Neural cell (in vitro differentiated cells): ENCODE results near the gene RFX5. TPM values are rescaled to one million over a fixed set of nuclear protein-coding genes. Genes with fewer than 3 reads are reported as not detected.

Source experiments
- H2AFZ ChIP-seq: fragments of 200-600, 300-800 bp; sonication (generic), shearing (Covaris generic); 2 replicates; pipeline ENCODE4 v1.6.0; 2014; ENCODE audit warnings: low read depth, mild to moderate bottlenecking, antibody characterized with exemption, low read length, moderate library complexity
- H3F3A ChIP-seq: fragments of 200-600 bp; shearing (Covaris generic); 2 replicates; pipeline ENCODE4 v1.6.1; 2016; ENCODE audit warnings: mild to moderate bottlenecking, moderate library complexity, mixed read lengths, antibody characterized with exemption, low read length; ENCODE audit not compliant: insufficient read depth, poor library complexity, severe bottlenecking
- H3K27ac ChIP-seq: fragments of 200-600, 300-800 bp; sonication (generic), shearing (Covaris generic); 2 replicates; pipeline ENCODE4 v1.5.1; 2014; ENCODE audit warnings: mild to moderate bottlenecking, low read length, moderate library complexity
- H3K27me3 ChIP-seq: fragments of 300-800, 200-600 bp; sonication (generic), shearing (Covaris generic); 2 replicates; pipeline ENCODE4 v1.6.0; 2014; ENCODE audit warnings: mild to moderate bottlenecking, low read depth, low read length, moderate library complexity; ENCODE audit not compliant: insufficient read depth
- H3K36me3 ChIP-seq: fragments of 300-800, 200-600 bp; sonication (generic), shearing (Covaris generic); 2 replicates; pipeline ENCODE4 v1.5.1; 2014; ENCODE audit warnings: mild to moderate bottlenecking, antibody characterized with exemption, low read length, moderate library complexity; ENCODE audit not compliant: insufficient read depth
- H3K4me2 ChIP-seq: fragments of 300-800, 200-600 bp; sonication (generic), shearing (Covaris generic); 2 replicates; pipeline ENCODE4 v1.6.0; 2014; ENCODE audit warnings: mild to moderate bottlenecking, low read length
- H3K4me3 ChIP-seq: fragments of 300-800, 200-600 bp; sonication (generic), shearing (Covaris generic); 2 replicates; pipeline ENCODE4 v1.5.1; 2014; ENCODE audit warnings: mild to moderate bottlenecking, low read length, moderate library complexity
- H3K79me2 ChIP-seq: fragments of 200-600 bp; shearing (Covaris generic); replicated peaks from 2 replicates; pipeline ENCODE4 v1.6.0; 2014; ENCODE audit warnings: mild to moderate bottlenecking, low read length, moderate library complexity; ENCODE audit not compliant: insufficient read depth
- H3K9ac ChIP-seq: fragments of 300-800, 200-600 bp; sonication (generic), shearing (Covaris generic); 2 replicates; pipeline ENCODE4 v1.6.1; 2016; ENCODE audit warnings: mild to moderate bottlenecking, low read length, mixed read lengths
- H3K9me2 ChIP-seq: fragments of 200-600 bp; shearing (Covaris generic); 2 replicates; pipeline ENCODE4 v1.6.1; 2016; ENCODE audit warnings: mild to moderate bottlenecking, low read length, mixed read lengths; ENCODE audit not compliant: insufficient read depth
- H3K9me3 ChIP-seq: fragments of 200-600, 300-800 bp; sonication (generic), shearing (Covaris generic); 2 replicates; pipeline ENCODE4 v1.6.1; 2016; ENCODE audit warnings: mild to moderate bottlenecking, mixed run types, low read length, moderate library complexity, mixed read lengths
- H4K20me1 ChIP-seq: fragments of 200-600 bp; shearing (Covaris generic); 2 replicates; pipeline ENCODE4 v1.6.1; 2016; ENCODE audit warnings: mild to moderate bottlenecking, mixed run types; ENCODE audit not compliant: insufficient read depth
- EP300 ChIP-seq: fragments of 450-650 bp; conservative IDR thresholded peaks from 2 replicates; pipeline ENCODE4 v1.6.1; 2014; ENCODE audit warnings: antibody characterized with exemption, mild to moderate bottlenecking, moderate library complexity; ENCODE audit not compliant: poor library complexity, severe bottlenecking
- EZH2 ChIP-seq: fragments of 200-600, 300-800 bp; shearing (Covaris generic), sonication (generic); IDR thresholded peaks from 2 replicates; pipeline ENCODE4 v1.6.1; 2014; ENCODE audit warnings: antibody characterized with exemption, low read length, borderline replicate concordance, mild to moderate bottlenecking; ENCODE audit not compliant: insufficient read depth, poor library complexity, severe bottlenecking
- MXI1 ChIP-seq: fragments of 450-650 bp; conservative IDR thresholded peaks from 2 replicates; pipeline ENCODE4 v1.6.1; 2014; ENCODE audit warnings: antibody characterized with exemption, mild to moderate bottlenecking; ENCODE audit not compliant: poor library complexity, severe bottlenecking
- POLR2AphosphoS5 ChIP-seq: IDR thresholded peaks from 2 replicates; pipeline ENCODE4 v1.6.1; 2012
- RAD21 ChIP-seq: fragments of 450-650 bp; conservative IDR thresholded peaks from 2 replicates; pipeline ENCODE4 v1.6.1; 2014; ENCODE audit warnings: antibody characterized with exemption, mild to moderate bottlenecking, moderate library complexity
- SMC3 ChIP-seq: fragments of 450-650 bp; conservative IDR thresholded peaks from 2 replicates; pipeline ENCODE4 v1.6.1; 2014; ENCODE audit warnings: antibody characterized with exemption, mild to moderate bottlenecking, moderate library complexity; ENCODE audit not compliant: poor library complexity
- TAF1 ChIP-seq: IDR thresholded peaks from 2 replicates; pipeline ENCODE4 v1.6.1; 2012; ENCODE audit warnings: low read depth
- polyA plus RNA-seq: library from polyadenylated mRNA; depleted of rRNA; stranded (reverse); fragments of >200 nt; gene quantifications from 2 replicates; pipeline ENCODE4 v1.2.3, GENCODE V29; 2014
- TF ChIP-seq, protein P1 (sequence below): fragments of 450-650 bp; IDR thresholded peaks from 2 replicates; pipeline ENCODE4 v1.5.1; 2014; ENCODE audit warnings: antibody characterized with exemption, mild to moderate bottlenecking, moderate library complexity; ENCODE audit not compliant: poor library complexity, severe bottlenecking
- TF ChIP-seq, protein P2 (sequence below): IDR thresholded peaks from 2 replicates; pipeline ENCODE4 v1.6.1; 2012; ENCODE audit warnings: borderline replicate concordance

RFX5 gene
- polyA plus RNA-seq, 1 donor from 2014 or later = 36.7 TPM

DNA sequence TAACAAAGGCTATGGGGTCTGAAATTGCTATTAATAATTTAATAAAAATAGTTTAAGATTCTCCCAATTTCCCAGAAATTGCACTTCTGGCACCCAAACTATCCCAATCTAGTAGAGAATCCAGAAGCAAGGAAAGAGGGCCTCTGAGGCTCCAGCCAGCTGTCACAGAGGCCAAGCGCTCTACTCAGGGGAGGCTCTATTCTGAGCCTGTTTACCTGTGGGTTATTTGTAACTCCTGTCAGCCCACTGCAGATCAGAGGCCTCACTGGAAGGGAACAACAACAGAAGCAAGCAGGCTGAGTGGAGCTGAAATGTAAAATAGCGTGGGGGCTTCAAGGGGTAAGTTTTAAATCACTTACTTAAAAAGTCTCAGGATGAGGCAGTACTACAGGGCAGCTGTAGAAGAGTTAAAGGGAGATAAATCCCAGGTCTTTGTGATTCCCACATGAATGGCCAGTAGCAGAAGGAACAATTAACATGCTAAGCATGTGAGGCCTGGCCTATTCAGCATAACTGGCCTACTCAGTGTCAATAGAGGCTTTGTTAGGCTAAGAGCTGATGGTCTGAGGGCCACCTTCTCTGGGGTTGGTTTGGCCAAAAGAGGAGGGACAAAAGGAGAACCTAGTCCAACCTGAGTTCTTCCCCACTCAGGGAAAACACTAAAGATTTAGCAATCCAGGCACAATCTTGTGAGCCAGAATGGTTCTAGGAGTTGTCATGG is 52.1 kb downstream of the RFX5 start:
- H3K9me3 ChIP-seq = no peaks in the 10 kb centered on the region
- no peak overlapping the region for H3K4me2 ChIP-seq
- no peak overlapping the region for H3K27ac ChIP-seq

DNA sequence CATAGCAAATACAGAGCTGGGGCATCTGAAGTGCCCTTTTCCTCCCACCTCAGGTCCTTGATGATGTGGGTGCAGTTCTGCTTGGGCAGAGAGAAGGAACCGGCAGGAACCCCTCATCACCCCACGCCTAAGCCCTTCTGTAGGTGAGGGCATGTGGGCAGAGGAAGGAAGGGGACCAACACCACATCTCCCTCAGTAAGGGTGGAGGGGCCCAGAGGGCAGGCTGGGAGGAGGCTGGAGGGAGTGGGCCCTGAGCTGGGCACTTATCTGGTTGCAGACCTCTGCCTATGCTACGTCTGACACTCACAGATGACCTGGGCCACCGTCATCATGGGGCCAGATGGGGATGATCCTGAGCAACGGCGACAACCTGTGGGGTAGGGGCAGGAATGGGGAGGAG is 54.0 kb downstream of the RFX5 start:
- Histone ChIP-seq H3K9ac (no peak overlapping the region), H4K20me1 (no peaks in the 10 kb centered on the region), H3K9me3 (no peaks in the 10 kb centered on the region), H3K36me3 (peaks cover 10% of the 10 kb centered on the region), H3K4me3 (no peak overlapping the region), H3K79me2 (no peaks in the 10 kb centered on the region), H2AFZ (no peak overlapping the region), H3K4me2 (no peak overlapping the region), H3K27me3 (no peaks in the 10 kb centered on the region), H3K27ac (no peak overlapping the region), H3F3A (no peaks in the 10 kb centered on the region), H3K9me2 (no peaks in the 10 kb centered on the region)
- TF ChIP-seq, protein P1, sequence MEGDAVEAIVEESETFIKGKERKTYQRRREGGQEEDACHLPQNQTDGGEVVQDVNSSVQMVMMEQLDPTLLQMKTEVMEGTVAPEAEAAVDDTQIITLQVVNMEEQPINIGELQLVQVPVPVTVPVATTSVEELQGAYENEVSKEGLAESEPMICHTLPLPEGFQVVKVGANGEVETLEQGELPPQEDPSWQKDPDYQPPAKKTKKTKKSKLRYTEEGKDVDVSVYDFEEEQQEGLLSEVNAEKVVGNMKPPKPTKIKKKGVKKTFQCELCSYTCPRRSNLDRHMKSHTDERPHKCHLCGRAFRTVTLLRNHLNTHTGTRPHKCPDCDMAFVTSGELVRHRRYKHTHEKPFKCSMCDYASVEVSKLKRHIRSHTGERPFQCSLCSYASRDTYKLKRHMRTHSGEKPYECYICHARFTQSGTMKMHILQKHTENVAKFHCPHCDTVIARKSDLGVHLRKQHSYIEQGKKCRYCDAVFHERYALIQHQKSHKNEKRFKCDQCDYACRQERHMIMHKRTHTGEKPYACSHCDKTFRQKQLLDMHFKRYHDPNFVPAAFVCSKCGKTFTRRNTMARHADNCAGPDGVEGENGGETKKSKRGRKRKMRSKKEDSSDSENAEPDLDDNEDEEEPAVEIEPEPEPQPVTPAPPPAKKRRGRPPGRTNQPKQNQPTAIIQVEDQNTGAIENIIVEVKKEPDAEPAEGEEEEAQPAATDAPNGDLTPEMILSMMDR = no peak
- TF ChIP-seq POLR2AphosphoS5 (no peak), MXI1 (no peak), EZH2 (no peak), EP300 (no peak)

More for the DNA sequence above, 52.1 kb downstream of the RFX5 start:
- H3K9me2 ChIP-seq = no peaks in the 10 kb centered on the region
- H3K27me3 ChIP-seq = no peaks in the 10 kb centered on the region
- no peak overlapping the region for H2AFZ ChIP-seq
- H4K20me1 ChIP-seq = no peaks in the 10 kb centered on the region
- no peaks in the 10 kb centered on the region for H3F3A ChIP-seq
- H3K9ac ChIP-seq = no peak overlapping the region
- H3K36me3 ChIP-seq = peaks cover 8% of the 10 kb centered on the region
- no peaks in the 10 kb centered on the region for H3K79me2 ChIP-seq
- TF ChIP-seq TAF1 (no peak), EP300 (no peak), MXI1 (no peak), EZH2 (no peak), RAD21 (no peak), SMC3 (no peak), POLR2AphosphoS5 (no peak)
- TF ChIP-seq, protein P1 = no peak
- TF ChIP-seq, protein P2, sequence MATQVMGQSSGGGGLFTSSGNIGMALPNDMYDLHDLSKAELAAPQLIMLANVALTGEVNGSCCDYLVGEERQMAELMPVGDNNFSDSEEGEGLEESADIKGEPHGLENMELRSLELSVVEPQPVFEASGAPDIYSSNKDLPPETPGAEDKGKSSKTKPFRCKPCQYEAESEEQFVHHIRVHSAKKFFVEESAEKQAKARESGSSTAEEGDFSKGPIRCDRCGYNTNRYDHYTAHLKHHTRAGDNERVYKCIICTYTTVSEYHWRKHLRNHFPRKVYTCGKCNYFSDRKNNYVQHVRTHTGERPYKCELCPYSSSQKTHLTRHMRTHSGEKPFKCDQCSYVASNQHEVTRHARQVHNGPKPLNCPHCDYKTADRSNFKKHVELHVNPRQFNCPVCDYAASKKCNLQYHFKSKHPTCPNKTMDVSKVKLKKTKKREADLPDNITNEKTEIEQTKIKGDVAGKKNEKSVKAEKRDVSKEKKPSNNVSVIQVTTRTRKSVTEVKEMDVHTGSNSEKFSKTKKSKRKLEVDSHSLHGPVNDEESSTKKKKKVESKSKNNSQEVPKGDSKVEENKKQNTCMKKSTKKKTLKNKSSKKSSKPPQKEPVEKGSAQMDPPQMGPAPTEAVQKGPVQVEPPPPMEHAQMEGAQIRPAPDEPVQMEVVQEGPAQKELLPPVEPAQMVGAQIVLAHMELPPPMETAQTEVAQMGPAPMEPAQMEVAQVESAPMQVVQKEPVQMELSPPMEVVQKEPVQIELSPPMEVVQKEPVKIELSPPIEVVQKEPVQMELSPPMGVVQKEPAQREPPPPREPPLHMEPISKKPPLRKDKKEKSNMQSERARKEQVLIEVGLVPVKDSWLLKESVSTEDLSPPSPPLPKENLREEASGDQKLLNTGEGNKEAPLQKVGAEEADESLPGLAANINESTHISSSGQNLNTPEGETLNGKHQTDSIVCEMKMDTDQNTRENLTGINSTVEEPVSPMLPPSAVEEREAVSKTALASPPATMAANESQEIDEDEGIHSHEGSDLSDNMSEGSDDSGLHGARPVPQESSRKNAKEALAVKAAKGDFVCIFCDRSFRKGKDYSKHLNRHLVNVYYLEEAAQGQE = no peak
- no peak overlapping the region for H3K4me3 ChIP-seq
